KOPT-K1 (cell line): ENCODE measurements around the gene HS6ST1.
"Not testable (repeated sequence)": the region's sequence is repeated elsewhere in the genome, so short reads cannot be mapped to it uniquely, and the experiment has no call there.

ENCODE experiments used
- H3K27ac ChIP-seq: fragments of 200-600 bp; sonication (generic); 2 replicates; pipeline ENCODE4 v1.5.1; 2016; ENCODE audit warnings: antibody characterized with exemption, mild to moderate bottlenecking, low read depth, low read length; ENCODE audit not compliant: poor library complexity, severe bottlenecking
- H3K36me3 ChIP-seq: fragments of 200-600 bp; sonication (generic); 2 replicates; pipeline ENCODE4 v1.5.1; 2017; ENCODE audit warnings: antibody characterized with exemption, mild to moderate bottlenecking, low read length, moderate library complexity; ENCODE audit not compliant: insufficient read depth
- H3K9me3 ChIP-seq: fragments of 200-600 bp; sonication (generic); 2 replicates; pipeline ENCODE4 v1.5.1; 2017; ENCODE audit warnings: antibody characterized with exemption, low read length, mild to moderate bottlenecking; ENCODE audit not compliant: insufficient read depth, poor library complexity, severe bottlenecking

The HS6ST1 gene

DNA sequence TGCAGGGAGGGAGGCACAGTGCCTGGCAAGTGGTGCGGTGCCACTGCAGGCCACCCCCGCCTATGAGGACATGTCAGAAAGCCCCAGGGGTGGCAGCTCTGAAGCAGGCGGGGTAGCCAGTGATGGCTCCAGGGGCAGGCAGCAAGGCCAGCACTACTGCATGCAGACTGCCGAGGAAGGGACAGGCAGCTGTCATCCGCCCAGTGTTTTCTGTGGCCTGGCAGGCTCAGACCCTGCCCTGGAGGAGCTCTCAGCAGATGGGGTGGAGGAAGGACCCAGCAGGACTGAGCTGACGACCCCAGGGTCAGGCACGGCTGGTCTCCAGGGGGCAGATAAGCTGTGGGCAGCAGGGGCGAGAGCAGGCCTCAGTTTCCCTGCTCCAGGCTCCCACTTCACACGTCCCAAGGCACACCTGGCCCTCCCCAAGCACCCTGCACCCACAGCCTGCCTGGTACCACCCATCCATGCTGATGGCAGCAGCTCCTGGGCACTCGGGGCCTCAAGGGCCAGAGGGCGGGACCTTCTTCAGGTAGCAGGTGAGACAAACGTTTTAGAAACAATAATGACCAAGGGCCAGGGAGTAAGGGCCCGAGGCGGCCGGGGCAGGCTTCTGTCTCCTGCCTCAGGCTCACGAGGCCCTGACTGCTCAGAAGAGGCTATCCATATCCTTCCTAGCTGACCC lies 48.5 kb downstream of the HS6ST1 start:
- no peak overlapping the region for H3K27ac ChIP-seq
- peaks cover 10% of the 10 kb centered on the region for H3K9me3 ChIP-seq
- H3K36me3 ChIP-seq, result peaks cover 85% of the 10 kb centered on the region

- Histone ChIP-seq H3K9me3 (peaks cover 2% of the 10 kb centered on the region), H3K36me3 (peaks cover 85% of the 10 kb centered on the region), H3K27ac (no peak overlapping the region)
Measured at GRCh38 chr2:128269063-128269989, 49.3 kb downstream of the HS6ST1 start.

GRCh38 chr2:128268611-128269010 lies 50.1 kb downstream of the HS6ST1 start:
- peaks cover 77% of the 10 kb centered on the region for H3K36me3 ChIP-seq
- H3K9me3 ChIP-seq, H3K27ac ChIP-seq: not testable (repeated sequence)

GRCh38 chr2:128268145-128268544 lies 50.5 kb downstream of the HS6ST1 start:
- not testable (repeated sequence) for H3K9me3 ChIP-seq, H3K27ac ChIP-seq
- H3K36me3 ChIP-seq, result peaks cover 73% of the 10 kb centered on the region

DNA sequence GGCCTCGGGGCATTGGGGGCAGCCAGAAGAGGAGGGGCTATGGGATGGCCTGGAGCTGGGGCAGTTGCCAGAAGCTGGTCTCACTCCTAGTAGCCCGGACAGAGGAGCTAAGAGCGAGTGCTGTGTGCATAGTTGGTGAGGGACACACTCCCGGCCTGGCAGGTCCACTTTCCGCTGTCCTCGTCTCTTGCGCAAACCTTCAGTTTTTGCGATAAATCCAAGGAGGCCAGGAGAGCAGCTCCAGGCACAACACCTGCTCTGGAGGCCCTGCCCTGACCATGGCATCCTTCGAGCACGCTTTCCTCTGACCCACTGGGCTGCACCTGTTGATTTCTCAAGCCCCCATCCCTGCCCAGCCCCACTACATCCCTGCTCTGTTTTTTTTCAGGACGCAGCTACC lies 51.0 kb downstream of the HS6ST1 start:
- peaks cover 68% of the 10 kb centered on the region for H3K36me3 ChIP-seq
- not testable (repeated sequence) for H3K9me3 ChIP-seq, H3K27ac ChIP-seq

GRCh38 chr2:128267197-128267596 lies 51.5 kb downstream of the HS6ST1 start:
- H3K9me3 ChIP-seq, H3K27ac ChIP-seq: not testable (repeated sequence)
- peaks cover 63% of the 10 kb centered on the region for H3K36me3 ChIP-seq

GRCh38 chr2:128266463-128266862 lies 52.2 kb downstream of the HS6ST1 start:
- not testable (repeated sequence) for H3K9me3 ChIP-seq, H3K27ac ChIP-seq
- peaks cover 56% of the 10 kb centered on the region for H3K36me3 ChIP-seq

- not testable (repeated sequence) for H3K27ac ChIP-seq, H3K9me3 ChIP-seq
- peaks cover 47% of the 10 kb centered on the region for H3K36me3 ChIP-seq
Measured at GRCh38 chr2:128265608-128265993, 53.1 kb downstream of the HS6ST1 start.

- H3K27ac ChIP-seq, result no peak overlapping the region
- peaks cover 42% of the 10 kb centered on the region for H3K36me3 ChIP-seq
- no peaks in the 10 kb centered on the region for H3K9me3 ChIP-seq
Measured at GRCh38 chr2:128264881-128265607, 53.6 kb downstream of the HS6ST1 start.

GRCh38 chr2:128263902-128264331 lies 54.8 kb downstream of the HS6ST1 start:
- no peak overlapping the region for H3K27ac ChIP-seq
- no peaks in the 10 kb centered on the region for H3K9me3 ChIP-seq
- H3K36me3 ChIP-seq, result peaks cover 30% of the 10 kb centered on the region

DNA sequence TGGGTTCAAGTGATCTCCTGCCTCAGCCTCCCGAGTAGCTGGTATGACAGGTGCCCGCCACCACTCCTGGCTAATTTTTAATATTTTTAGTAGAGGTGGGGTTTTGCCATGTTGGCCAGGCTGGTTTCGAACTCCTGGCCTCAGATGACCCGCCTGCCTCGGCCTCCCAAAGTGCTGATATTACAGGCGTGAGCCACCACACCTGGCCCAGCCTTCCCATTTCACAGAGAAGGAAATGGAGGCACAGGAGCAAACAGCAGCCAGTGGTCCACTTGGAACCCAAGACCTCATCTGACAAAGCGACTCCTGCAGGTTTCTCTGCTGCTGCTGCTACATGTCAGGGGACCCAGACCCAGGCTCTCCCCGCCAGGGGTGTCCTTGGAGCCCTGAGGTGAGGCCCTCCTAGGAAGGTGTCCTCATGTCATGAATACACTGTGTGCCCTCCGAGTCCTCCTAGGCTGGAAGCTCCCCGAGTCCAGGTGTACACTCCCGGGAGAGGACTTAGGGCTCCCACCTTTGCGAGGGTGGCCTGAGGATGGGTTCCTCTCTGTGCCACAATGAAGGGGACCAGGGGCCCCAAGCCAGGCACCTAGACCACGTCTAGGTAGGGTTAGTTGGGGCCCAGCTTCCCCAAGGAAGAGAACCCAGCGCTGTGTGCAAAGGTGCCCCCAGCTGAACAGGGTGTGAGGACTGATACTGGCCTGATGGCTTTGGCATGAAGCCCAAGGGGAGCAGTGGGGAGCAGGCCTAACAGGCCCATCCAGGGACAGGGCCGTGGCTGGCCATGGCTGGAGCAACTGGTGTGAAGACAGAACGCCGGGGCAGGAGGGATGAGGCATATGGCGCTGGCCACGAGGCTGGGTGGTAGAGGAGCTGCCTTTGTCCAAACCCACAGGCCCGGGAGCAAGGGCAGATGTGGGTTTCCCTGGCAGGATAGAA lies 56.1 kb downstream of the HS6ST1 start:
- Histone ChIP-seq H3K27ac (no peak overlapping the region), H3K36me3 (peaks cover 19% of the 10 kb centered on the region; the same call in 1 of the 2 replicates)

DNA sequence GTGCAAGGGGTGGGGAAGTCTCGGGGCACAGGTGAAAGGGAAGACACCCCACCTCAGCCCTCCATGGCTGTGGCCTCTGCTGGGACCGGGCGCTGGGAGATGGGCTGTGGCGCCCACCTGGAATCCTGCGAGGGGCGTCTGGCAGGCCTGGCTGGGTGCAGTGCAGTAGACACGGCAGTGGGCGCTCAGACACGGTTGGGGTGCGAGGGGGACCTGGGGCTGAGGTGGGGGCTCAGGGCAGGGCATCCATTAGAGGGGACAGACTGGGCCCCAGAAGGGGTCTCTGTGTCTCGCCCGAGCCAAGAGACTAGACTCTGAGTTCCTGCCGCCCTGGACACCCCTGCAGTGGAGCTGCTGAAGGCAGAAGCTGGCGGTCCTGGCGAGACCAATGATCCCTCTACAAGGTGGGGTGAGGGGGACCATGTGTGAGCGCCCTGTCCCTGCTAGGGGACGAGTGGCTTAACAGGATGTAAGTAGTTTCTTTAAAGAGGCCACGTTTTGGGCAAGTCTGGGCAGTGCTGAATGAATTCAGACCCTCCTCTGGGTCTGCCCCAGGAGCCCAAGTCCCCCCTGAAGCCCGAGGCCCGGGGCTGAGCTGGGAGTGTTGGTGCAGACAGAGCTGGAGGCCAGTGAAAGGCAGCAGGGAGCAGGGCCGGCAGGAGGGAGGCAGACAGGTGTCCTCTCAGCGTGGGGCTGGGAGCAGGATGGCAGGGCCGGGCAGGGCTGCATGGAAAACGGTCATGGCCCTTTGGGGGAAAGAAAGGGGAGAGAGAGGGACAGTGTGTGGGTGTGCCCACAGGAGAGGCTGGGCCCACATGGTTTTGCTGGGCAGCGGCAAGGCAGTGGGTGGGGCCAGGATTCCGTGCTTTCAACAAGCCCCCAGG lies 57.2 kb downstream of the HS6ST1 start:
- Histone ChIP-seq H3K36me3 (peaks cover 15% of the 10 kb centered on the region; the same call in 1 of the 2 replicates), H3K9me3 (no peaks in the 10 kb centered on the region), H3K27ac (no peak overlapping the region)

More for the DNA sequence above, 56.1 kb downstream of the HS6ST1 start:
- H3K9me3 ChIP-seq, result no peaks in the 10 kb centered on the region

- H3K9me3 ChIP-seq, result no peaks in the 10 kb centered on the region
- H3K27ac ChIP-seq, result no peak overlapping the region
- peaks cover 9% of the 10 kb centered on the region; the same call in 1 of the 2 replicates for H3K36me3 ChIP-seq
Measured at GRCh38 chr2:128260239-128261138, 58.2 kb downstream of the HS6ST1 start.
